B cell (primary cell): Measurements from ENCODE around the gene C2CD3. TPM values are rescaled to one million over a fixed set of nuclear protein-coding genes. Genes with fewer than 3 reads are reported as not detected.

Experiments used
- ATAC-seq: fragments of 200-7000 bp; cut with Tn5 transposase; one replicate; pipeline ENCODE4 v1.10.0; 2021; ENCODE audit warnings: low read depth, mild to moderate bottlenecking, moderate number of reproducible peaks, moderate library complexity
- CTCF ChIA-PET: fragments of 350-600 bp; sonication (Branson Sonifier 250); formaldehyde crosslinking; loops from one replicate; lab custom pipeline; 2021; ENCODE audit warnings: antibody characterized with exemption, inconsistent platforms; lab: Charles Lee
- POLR2A ChIA-PET: fragments of 350-600 bp; sonication (Branson Sonifier 250); formaldehyde crosslinking; loops from one replicate; lab custom pipeline; 2021; ENCODE audit warnings: antibody characterized with exemption; lab: Charles Lee
- DNase-seq: peaks from one replicate; pipeline ENCODE4 v3.0.0; 2013
- H2AFZ ChIP-seq: 2 replicates; pipeline ENCODE4 v1.6.1; 2012; ENCODE audit warnings: mild to moderate bottlenecking, low read depth, low read length; ENCODE audit not compliant: insufficient read depth, poor library complexity, severe bottlenecking
- H3K27ac ChIP-seq, 2 donors: 1 replicate in 1 of 2; 2 replicates in 1 of 2; pipeline ENCODE4 v1.5.1; 2012 to 2013; ENCODE audit warnings: low read length in 2 of 2, mild to moderate bottlenecking in 2 of 2, moderate library complexity in 1 of 2
- H3K27me3 ChIP-seq, 4 experiments: fragments of 200-600 bp in 1 of 4; sonication (generic) in 1 of 4; replicated peaks in 1 of 4; 1 replicate in 2 of 4; 2 replicates in 2 of 4; pipeline versions ENCODE4 v1.6.1 to v1.7.0; 2013 to 2016; ENCODE audit warnings: low read length in 3 of 4, mild to moderate bottlenecking in 2 of 4, mixed read lengths in 1 of 4, moderate library complexity in 1 of 4; ENCODE audit not compliant: insufficient read depth in 4 of 4, control insufficient read depth in 3 of 4; ENCODE audit errors: control extremely low read depth in 1 of 4
- H3K36me3 ChIP-seq, 2 experiments: replicated peaks in 1 of 2; 1 replicate in 1 of 2; 2 replicates in 1 of 2; pipeline versions ENCODE4 v1.6.1 to v1.7.1; 2013; ENCODE audit warnings: low read length in 1 of 2; ENCODE audit not compliant: insufficient read depth in 2 of 2, control insufficient read depth in 1 of 2; ENCODE audit errors: control extremely low read depth in 1 of 2, extremely low read depth in 1 of 2
- H3K4me1 ChIP-seq, 2 donors: fragments of 200-600 bp in 1 of 2; sonication (generic) in 1 of 2; 1 replicate in 1 of 2; 2 replicates in 1 of 2; pipeline versions ENCODE4 v1.5.1 to v1.6.1; 2013 to 2017; ENCODE audit warnings: low read length in 2 of 2; ENCODE audit not compliant: control insufficient read depth in 2 of 2, insufficient read depth in 2 of 2
- H3K4me2 ChIP-seq: replicated peaks from 2 replicates; pipeline ENCODE3; 2012; ENCODE audit warnings: mild to moderate bottlenecking, low read depth, low read length; ENCODE audit not compliant: poor library complexity, severe bottlenecking
- H3K4me3 ChIP-seq, 5 experiments: fragments of 200-600 bp in 1 of 5; sonication (generic) in 1 of 5; 1 replicate in 3 of 5; 2 replicates in 2 of 5; pipeline versions ENCODE4 v1.5.1 to v1.7.0; 2011 to 2016; ENCODE audit warnings: low read length in 4 of 5, mild to moderate bottlenecking in 4 of 5, low read depth in 2 of 5, control low read depth in 1 of 5, moderate library complexity in 1 of 5; ENCODE audit not compliant: insufficient read depth in 1 of 5; ENCODE audit errors: control extremely low read depth in 1 of 5, extremely low read depth in 1 of 5
- H3K79me2 ChIP-seq: fragments of 200-600 bp; sonication (generic); one replicate; pipeline ENCODE4 v1.6.0; 2016; ENCODE audit warnings: low read length; ENCODE audit not compliant: control insufficient read depth, insufficient read depth
- H3K9ac ChIP-seq: fragments of 200-600 bp; sonication (generic); 2 replicates; pipeline ENCODE4 v1.6.1; 2017; ENCODE audit warnings: mild to moderate bottlenecking, low read length, moderate library complexity
- H3K9me3 ChIP-seq, 3 donors: one replicate each; pipeline versions ENCODE4 v1.6.1 to v1.7.1; 2013; ENCODE audit warnings: low read length in 2 of 3; ENCODE audit not compliant: control insufficient read depth in 2 of 3, insufficient read depth in 1 of 3; ENCODE audit errors: control extremely low read depth in 1 of 3
- H4K20me1 ChIP-seq: 2 replicates; pipeline ENCODE4 v1.6.0; 2012; ENCODE audit warnings: mild to moderate bottlenecking, low read length; ENCODE audit not compliant: insufficient read depth, control insufficient read depth, poor library complexity, severe bottlenecking
- H3K27ac Mint-ChIP-seq: one replicate; pipeline ENCODE4 v1.8.0; 2021; ENCODE audit warnings: mixed read lengths
- H3K27me3 Mint-ChIP-seq: one replicate; pipeline ENCODE4 v1.8.0; 2021; ENCODE audit warnings: mixed read lengths
- H3K4me1 Mint-ChIP-seq: one replicate; pipeline ENCODE4 v1.8.0; 2021; ENCODE audit warnings: mixed read lengths
- H3K4me3 Mint-ChIP-seq: one replicate; pipeline ENCODE4 v1.8.0; 2021; ENCODE audit warnings: mixed read lengths
- H3K9me3 Mint-ChIP-seq: one replicate; pipeline ENCODE4 v1.8.0; 2022; ENCODE audit warnings: mixed read lengths; ENCODE audit not compliant: insufficient read depth
- CTCF ChIP-seq: fragments of 200-600 bp; IDR thresholded peaks from one replicate; pipeline ENCODE4 v1.8.0; 2022; ENCODE audit warnings: antibody characterized with exemption, mild to moderate bottlenecking
- EZH2 ChIP-seq: IDR thresholded peaks from 2 replicates; pipeline ENCODE4 v1.6.1; 2012; ENCODE audit warnings: borderline replicate concordance, low read depth, mild to moderate bottlenecking, moderate library complexity, low read length; ENCODE audit not compliant: insufficient read depth, poor library complexity, severe bottlenecking
- WGBS: methylation state at CpG from one replicate; pipeline ENCODE4 v1.1.5; 2013; ENCODE audit warnings: missing lambda C conversion rate; ENCODE audit not compliant: insufficient coverage; 5-methylcytosine and 5-hydroxymethylcytosine counted together
- intact Hi-C: fragments of 100-400 bp; cut with micrococcal nuclease; formaldehyde crosslinking; loops from one replicate; pipeline ENCODE4 v1.10.0; 2022
- polyA plus RNA-seq: library from polyadenylated mRNA; depleted of rRNA; stranded (reverse); fragments of >200 nt; gene quantifications from 2 replicates; pipeline ENCODE4 v1.2.3, GENCODE V29; 2012
- total RNA-seq, 2 donors: library from RNA; stranded (reverse); fragments of 120-200 nt in 1 of 2; gene quantifications; 1 replicate in 1 of 2; 2 replicates in 1 of 2; pipeline versions ENCODE4 v1.2.3 to v1.2.4, GENCODE V29; 2013 to 2022

C2CD3 gene
- total and polyA plus RNA-seq, 2 donors (not counting 1 experiment from before 2014, with no cell fraction given): 19.8 to 69.0 TPM

GRCh38 chr11:74139151-74139918 is 31.5 kb downstream of the C2CD3 start:
- no peak overlapping the region for H2AFZ ChIP-seq
- no peaks in the 10 kb centered on the region for H3K27me3 Mint-ChIP-seq
- ATAC-seq (no peak), DNase-seq (no peak)
- no peak overlapping the region for H3K27ac ChIP-seq
- no peak overlapping the region for H3K4me3 ChIP-seq
- H4K20me1 ChIP-seq: no peaks in the 10 kb centered on the region
- ChIA-PET POLR2A (no interaction called here), CTCF (no interaction called here)
- H3K9me3 ChIP-seq: no peaks in the 10 kb centered on the region
- peaks cover 4% of the 10 kb centered on the region for H3K4me1 Mint-ChIP-seq
- peaks cover 8 to 19% of the 10 kb centered on the region in 2 experiments for H3K36me3 ChIP-seq
- 94% methylated on average over 2 of the region's 6 CpGs for WGBS
- H3K4me3 Mint-ChIP-seq: no peak overlapping the region
- no peaks in the 10 kb centered on the region for H3K27me3 ChIP-seq
- TF ChIP-seq EZH2 (no peak), CTCF (no peak)
- no peaks in the 10 kb centered on the region for H3K4me1 ChIP-seq
- H3K9me3 Mint-ChIP-seq: no peaks in the 10 kb centered on the region
- intact Hi-C loops: no loop called here
- H3K4me2 ChIP-seq: no peak overlapping the region
- H3K9ac ChIP-seq: no peak overlapping the region
- no peaks in the 10 kb centered on the region for H3K79me2 ChIP-seq
- peak overlapping the region; percentile 44 for H3K27ac Mint-ChIP-seq

DNA sequence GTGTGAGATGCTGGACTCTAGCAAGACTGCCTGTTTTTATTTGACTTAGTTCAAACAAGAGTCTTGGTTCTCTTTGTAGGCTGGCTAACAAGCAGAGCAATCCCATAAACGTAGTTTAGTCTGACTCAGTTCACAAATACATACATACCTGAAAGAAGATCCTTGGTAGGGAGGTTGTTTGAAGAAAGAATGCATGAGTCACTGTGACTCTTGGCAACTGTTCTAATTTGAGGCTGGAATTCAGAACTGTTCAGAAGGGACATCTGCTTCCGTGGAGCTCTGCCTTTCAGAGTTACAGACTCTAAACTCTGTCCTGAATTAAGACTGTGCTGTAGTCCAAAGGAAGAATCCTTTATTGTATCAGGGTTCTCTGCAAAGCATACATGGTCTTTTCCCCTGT is 32.2 kb downstream of the C2CD3 start:
- H3K27me3 Mint-ChIP-seq: no peaks in the 10 kb centered on the region
- Histone ChIP-seq H3K27me3 (no peaks in the 10 kb centered on the region), H3K9ac (no peak overlapping the region), H3K4me3 (no peak overlapping the region), H3K9me3 (no peaks in the 10 kb centered on the region), H3K4me1 (no peaks in the 10 kb centered on the region), H3K27ac (no peak overlapping the region), H2AFZ (no peak overlapping the region), H3K79me2 (no peaks in the 10 kb centered on the region), H3K36me3 (peaks cover 8 to 19% of the 10 kb centered on the region in 2 experiments), H4K20me1 (no peaks in the 10 kb centered on the region), H3K4me2 (no peak overlapping the region)
- no peak overlapping the region for H3K4me3 Mint-ChIP-seq
- ATAC-seq (no peak), DNase-seq (no peak)
- no peak for TF ChIP-seq CTCF
- ChIA-PET POLR2A (no interaction called here), CTCF (no interaction called here)
- WGBS: 100% methylated on average over 1 of the region's 2 CpGs
- H3K4me1 Mint-ChIP-seq: peaks cover 4% of the 10 kb centered on the region
- intact Hi-C loops: no loop called here
- no peak overlapping the region for H3K27ac Mint-ChIP-seq
- H3K9me3 Mint-ChIP-seq: no peaks in the 10 kb centered on the region
